ENCODE results near the gene LSMEM2. TPM values are rescaled to one million over a fixed set of nuclear protein-coding genes. Genes with fewer than 3 reads are reported as not detected.

LSMEM2 gene
- total RNA-seq, 4 donors from 2014 or later = 0.41 to 0.98 (median 0.49) TPM; not detected in 1

- Histone ChIP-seq H3K27ac (no peak overlapping the region), H3K4me1 (peaks cover 22% of the 10 kb centered on the region in 2 donors), H3K4me3 (no peak overlapping the region), H3K36me3 (no peaks in the 10 kb centered on the region), H3K27me3 (no peaks in the 10 kb centered on the region), H3K9me3 (no peaks in the 10 kb centered on the region)
- no peak for DNase-seq
- intact Hi-C loops (cut with DNase I; ENCODE audit: low total_unique reads) (no loop called here), in situ Hi-C loops (cut with MboI; ENCODE audit: low sequenced_read_pairs in 4 of 4) (no loop called here)
- TF ChIP-seq CTCF (IDR thresholded peaks at IDR 0.05 in 4 of 5, conservative IDR thresholded peaks at IDR 0.05 in 1 of 5) (no peak), POLR2A (IDR thresholded peaks at IDR 0.05) (no peak)
- ATAC-seq = no peak
These were observed 46.6 kb upstream of the LSMEM2 start for GRCh38 chr3:50232303-50232702.

- in situ Hi-C loops (cut with MboI; ENCODE audit: low sequenced_read_pairs in 4 of 4) (no loop called here), intact Hi-C loops (cut with DNase I; ENCODE audit: low total_unique reads) (no loop called here)
- Histone ChIP-seq H3K27me3 (no peaks in the 10 kb centered on the region), H3K4me1 (peaks cover 20 to 26% of the 10 kb centered on the region in 2 donors), H3K4me3 (no peak overlapping the region), H3K27ac (no peak overlapping the region), H3K36me3 (no peaks in the 10 kb centered on the region), H3K9me3 (no peaks in the 10 kb centered on the region)
- TF ChIP-seq POLR2A (IDR thresholded peaks at IDR 0.05) = no peak
- no peak for TF ChIP-seq CTCF (IDR thresholded peaks at IDR 0.05 in 4 of 5, conservative IDR thresholded peaks at IDR 0.05 in 1 of 5)
- DNase-seq (no peak), ATAC-seq (no peak)
These were observed 45.7 kb upstream of the LSMEM2 start for GRCh38 chr3:50233176-50233575.

GRCh38 chr3:50235716-50236483, 43.0 kb upstream of the LSMEM2 start, which contains the start of gene GNAI2:
GNAI2 (plus strand) TSS chr3:50236204; CDS start chr3:50236336, 132 bp downstream.
- Histone ChIP-seq H3K36me3 (no peaks in the 10 kb centered on the region), H3K27ac (peak within 1 kb of the TSS; percentile 87 to 96 (median 93)), H3K27me3 (no peaks in the 10 kb centered on the region), H3K4me1 (peaks cover 39 to 47% of the 10 kb centered on the region in 2 donors), H3K9me3 (no peaks in the 10 kb centered on the region), H3K4me3 (peak within 1 kb of the TSS; percentile 58 to 82 (median 70))
- TF ChIP-seq CTCF (IDR thresholded peaks at IDR 0.05 in 4 of 5, conservative IDR thresholded peaks at IDR 0.05 in 1 of 5) = peak in 3 of 5 experiments; percentile 9 to 18 (median 14)
- TF ChIP-seq POLR2A (IDR thresholded peaks at IDR 0.05) = peak; percentile 91 to 97
- intact Hi-C loops (cut with DNase I; ENCODE audit: low total_unique reads) = no loop called here
- in situ Hi-C loops (cut with MboI; ENCODE audit: low sequenced_read_pairs in 4 of 4) = no loop called here
- ATAC-seq (peak; percentile 87 to 90), DNase-seq (peak; percentile 99)

DNA sequence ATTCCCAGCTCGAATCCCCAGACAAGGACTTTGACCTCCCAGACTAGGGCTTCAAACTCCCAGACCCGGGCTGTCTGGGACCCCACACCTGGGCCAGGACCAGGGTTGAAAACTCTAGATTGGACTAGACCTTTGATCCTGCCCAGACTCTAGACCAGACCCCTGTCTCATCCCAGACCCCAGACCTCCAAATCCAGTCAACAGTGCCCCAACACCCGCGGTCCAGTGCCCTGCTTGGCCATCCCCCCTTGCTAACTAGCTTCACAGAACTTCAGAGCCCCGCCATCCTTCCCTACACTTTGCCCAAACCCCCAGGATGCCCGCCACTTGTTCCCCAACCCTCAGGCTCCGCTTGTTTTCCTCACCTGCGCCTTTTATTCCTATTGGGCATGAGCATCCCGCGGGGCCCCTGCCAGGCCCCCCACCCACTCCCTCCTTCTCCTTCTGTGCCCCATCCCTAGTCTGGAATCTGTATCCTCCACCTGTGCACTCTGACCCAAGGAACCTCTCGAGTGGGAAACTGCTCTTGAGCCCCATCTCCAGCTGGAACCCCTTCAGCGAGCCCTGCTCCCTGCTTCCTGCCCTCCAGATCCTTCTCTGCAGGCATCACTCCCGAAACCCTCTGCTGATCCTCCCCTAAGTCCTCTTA, 42.3 kb upstream of the LSMEM2 start:
- H3K4me3 ChIP-seq = peak overlapping the region; percentile 58 to 82 (median 70)
- no peaks in the 10 kb centered on the region for H3K27me3 ChIP-seq
- intact Hi-C loops (cut with DNase I; ENCODE audit: low total_unique reads) (no loop called here), in situ Hi-C loops (cut with MboI; ENCODE audit: low sequenced_read_pairs in 4 of 4) (no loop called here)
- no peak for TF ChIP-seq POLR2A (IDR thresholded peaks at IDR 0.05)
- TF ChIP-seq CTCF (IDR thresholded peaks at IDR 0.05 in 4 of 5, conservative IDR thresholded peaks at IDR 0.05 in 1 of 5) = no peak
- ATAC-seq (no peak), DNase-seq (no peak)
- H3K36me3 ChIP-seq = no peaks in the 10 kb centered on the region
- H3K9me3 ChIP-seq = no peaks in the 10 kb centered on the region
- H3K4me1 ChIP-seq = peaks cover 44 to 53% of the 10 kb centered on the region in 2 donors
- peak overlapping the region; percentile 87 to 96 (median 87) for H3K27ac ChIP-seq

Measured in gastrocnemius medialis (tissue), 4 donors.